GM12878 (cell line): ENCODE measurements around the gene RPSA. TPM values are rescaled to one million over a fixed set of nuclear protein-coding genes. Genes with fewer than 3 reads are reported as not detected.
A peak's percentile ranks its signal among the peaks of the same experiment; 100 is the strongest.

ENCODE experiments used
- EP300 ChIP-seq, 2 experiments: fragments of 150-350 bp in 1 of 2; IDR thresholded peaks; 2 replicates each; pipeline ENCODE4 v1.6.1; 2011 to 2012; ENCODE audit warnings: low read depth in 2 of 2, low read length in 2 of 2, borderline replicate concordance in 1 of 2, improper control_type of control experiment in 1 of 2, inconsistent platforms in 1 of 2; ENCODE audit not compliant: control insufficient read depth in 1 of 2
- FOS ChIP-seq: IDR thresholded peaks from 3 replicates; pipeline ENCODE4 v1.6.1; 2011; ENCODE audit warnings: borderline replicate concordance; ENCODE audit not compliant: insufficient read length; ENCODE audit errors: extremely low read depth
- KDM1A ChIP-seq: fragments of 200-600 bp; sonication (generic); IDR thresholded peaks from 2 replicates; pipeline ENCODE4 v1.6.1; 2016; ENCODE audit warnings: borderline replicate concordance
- MEF2A ChIP-seq: IDR thresholded peaks from 2 replicates; pipeline ENCODE4 v1.6.1; 2011; ENCODE audit warnings: low read depth, mild to moderate bottlenecking, low read length, moderate library complexity; ENCODE audit not compliant: insufficient read depth
- MYC ChIP-seq: IDR thresholded peaks from 2 replicates; pipeline ENCODE4 v1.6.1; 2011; ENCODE audit warnings: mild to moderate bottlenecking, low read length, moderate library complexity, inconsistent platforms; ENCODE audit not compliant: insufficient read depth, insufficient replicate concordance, insufficient read length, severe bottlenecking
- POLR2AphosphoS5 ChIP-seq: IDR thresholded peaks from 2 replicates; pipeline ENCODE4 v1.6.1; 2011; ENCODE audit warnings: mild to moderate bottlenecking, low read length, inconsistent platforms
- POU2F2 ChIP-seq: IDR thresholded peaks from 3 replicates; pipeline ENCODE4 v1.6.1; 2011; ENCODE audit warnings: low read depth, mild to moderate bottlenecking, low read length, borderline replicate concordance
- RELA ChIP-seq: fragments of 450-650 bp; IDR thresholded peaks from 2 replicates; pipeline ENCODE4 v1.8.0; 2014; ENCODE audit warnings: borderline replicate concordance; ENCODE audit not compliant: partially characterized antibody
- RUNX3 ChIP-seq: IDR thresholded peaks from 2 replicates; pipeline ENCODE4 v1.6.1; 2012; ENCODE audit warnings: low read length, inconsistent platforms
- SIN3A ChIP-seq: IDR thresholded peaks from 2 replicates; pipeline ENCODE4 v1.6.1; 2012; ENCODE audit warnings: low read depth, low read length, improper control_type of control experiment
- SMAD1 ChIP-seq: fragments of 450-650 bp; IDR thresholded peaks from 2 replicates; pipeline ENCODE4 v1.6.1; 2018; ENCODE audit warnings: mild to moderate bottlenecking, low read depth; ENCODE audit not compliant: partially characterized antibody
- ZBED1 ChIP-seq: IDR thresholded peaks from 2 replicates; pipeline ENCODE4 v1.6.1; 2016; ENCODE audit warnings: borderline replicate concordance
- ZNF274 ChIP-seq: IDR thresholded peaks from one replicate; pipeline ENCODE4 v1.8.0; 2011; ENCODE audit not compliant: insufficient read length, insufficient read depth
- polyA plus RNA-seq, 11 experiments: library from polyadenylated mRNA; depleted of rRNA in 4 of 11; unstranded in 6 of 11; stranded (reverse) in 5 of 11; fragments of >200 nt; fragmentation: Nextera tagmentation in 4 of 11; fragmentation: Illumina TruSeq in 1 of 11; extraction: Ambion mirVana in 4 of 11; extraction: Trizol in 1 of 11; gene quantifications; 1 replicate in 1 of 11; 2 replicates in 10 of 11; pipeline versions ENCODE4 v1.2.1 to v1.2.3, GENCODE V29; 2011 to 2016; ENCODE audit warnings: inconsistent platforms in 2 of 11, missing spikeins in 2 of 11, low read depth in 1 of 11
- total RNA-seq, 4 experiments: library from RNA; depleted of rRNA in 3 of 4; stranded (reverse); fragments of >200 nt in 3 of 4; fragmentation: Illumina TruSeq in 1 of 4; extraction: Trizol in 1 of 4; gene quantifications; 2 replicates each; pipeline versions ENCODE4 v1.2.1 to v1.2.3, GENCODE V29; 2013 to 2021
- TF ChIP-seq, protein P1 (sequence below): fragments of 450-650 bp; IDR thresholded peaks from 2 replicates; pipeline ENCODE4 v1.6.1; 2017; ENCODE audit warnings: borderline replicate concordance
- TF ChIP-seq, protein P2 (sequence below): fragments of 450-650 bp; IDR thresholded peaks from 2 replicates; pipeline ENCODE4 v1.6.1; 2017; ENCODE audit warnings: mild to moderate bottlenecking, low read depth, inconsistent platforms; ENCODE audit not compliant: poor library complexity, severe bottlenecking
- TF ChIP-seq, protein P3 (sequence below): fragments of 150-350 bp; IDR thresholded peaks from 2 replicates; pipeline ENCODE4 v1.6.1; 2016; ENCODE audit warnings: low read depth, low read length
- TF ChIP-seq, protein P4 (sequence below): fragments of 450-650 bp; IDR thresholded peaks from 2 replicates; pipeline ENCODE4 v1.6.1; 2017; ENCODE audit warnings: mild to moderate bottlenecking, moderate library complexity

The RPSA gene
- total and polyA plus RNA-seq, 10 of the 15 experiments (the other 5 are each of a cell fraction or from before 2014, with no cell fraction given): 1,012 to 5,036 (median 3,460) TPM

- TF ChIP-seq, protein P1, sequence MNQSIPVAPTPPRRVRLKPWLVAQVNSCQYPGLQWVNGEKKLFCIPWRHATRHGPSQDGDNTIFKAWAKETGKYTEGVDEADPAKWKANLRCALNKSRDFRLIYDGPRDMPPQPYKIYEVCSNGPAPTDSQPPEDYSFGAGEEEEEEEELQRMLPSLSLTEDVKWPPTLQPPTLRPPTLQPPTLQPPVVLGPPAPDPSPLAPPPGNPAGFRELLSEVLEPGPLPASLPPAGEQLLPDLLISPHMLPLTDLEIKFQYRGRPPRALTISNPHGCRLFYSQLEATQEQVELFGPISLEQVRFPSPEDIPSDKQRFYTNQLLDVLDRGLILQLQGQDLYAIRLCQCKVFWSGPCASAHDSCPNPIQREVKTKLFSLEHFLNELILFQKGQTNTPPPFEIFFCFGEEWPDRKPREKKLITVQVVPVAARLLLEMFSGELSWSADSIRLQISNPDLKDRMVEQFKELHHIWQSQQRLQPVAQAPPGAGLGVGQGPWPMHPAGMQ: no peak
- TF ChIP-seq POU2F2 (peak; percentile 72; the same call in 1 of the 3 replicates), ZNF274 (no peak), SMAD1 (no peak), KDM1A (no peak), SIN3A (peak; percentile 89; the same call in 1 of the 2 replicates), RELA (no peak), MEF2A (no peak), ZBED1 (no peak), MYC (peak; percentile 90), POLR2AphosphoS5 (peak; percentile 94), EP300 (IDR thresholded peaks at IDR 0.05; ENCODE audit: borderline replicate concordance in 1 of 2, control insufficient read depth in 1 of 2, low read depth in 2 of 2, low read length in 2 of 2) (no peak), RUNX3 (no peak), FOS (peak; percentile 78)
- TF ChIP-seq, protein P2, sequence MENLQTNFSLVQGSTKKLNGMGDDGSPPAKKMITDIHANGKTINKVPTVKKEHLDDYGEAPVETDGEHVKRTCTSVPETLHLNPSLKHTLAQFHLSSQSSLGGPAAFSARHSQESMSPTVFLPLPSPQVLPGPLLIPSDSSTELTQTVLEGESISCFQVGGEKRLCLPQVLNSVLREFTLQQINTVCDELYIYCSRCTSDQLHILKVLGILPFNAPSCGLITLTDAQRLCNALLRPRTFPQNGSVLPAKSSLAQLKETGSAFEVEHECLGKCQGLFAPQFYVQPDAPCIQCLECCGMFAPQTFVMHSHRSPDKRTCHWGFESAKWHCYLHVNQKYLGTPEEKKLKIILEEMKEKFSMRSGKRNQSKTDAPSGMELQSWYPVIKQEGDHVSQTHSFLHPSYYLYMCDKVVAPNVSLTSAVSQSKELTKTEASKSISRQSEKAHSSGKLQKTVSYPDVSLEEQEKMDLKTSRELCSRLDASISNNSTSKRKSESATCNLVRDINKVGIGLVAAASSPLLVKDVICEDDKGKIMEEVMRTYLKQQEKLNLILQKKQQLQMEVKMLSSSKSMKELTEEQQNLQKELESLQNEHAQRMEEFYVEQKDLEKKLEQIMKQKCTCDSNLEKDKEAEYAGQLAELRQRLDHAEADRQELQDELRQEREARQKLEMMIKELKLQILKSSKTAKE: no peak
- TF ChIP-seq, protein P3, sequence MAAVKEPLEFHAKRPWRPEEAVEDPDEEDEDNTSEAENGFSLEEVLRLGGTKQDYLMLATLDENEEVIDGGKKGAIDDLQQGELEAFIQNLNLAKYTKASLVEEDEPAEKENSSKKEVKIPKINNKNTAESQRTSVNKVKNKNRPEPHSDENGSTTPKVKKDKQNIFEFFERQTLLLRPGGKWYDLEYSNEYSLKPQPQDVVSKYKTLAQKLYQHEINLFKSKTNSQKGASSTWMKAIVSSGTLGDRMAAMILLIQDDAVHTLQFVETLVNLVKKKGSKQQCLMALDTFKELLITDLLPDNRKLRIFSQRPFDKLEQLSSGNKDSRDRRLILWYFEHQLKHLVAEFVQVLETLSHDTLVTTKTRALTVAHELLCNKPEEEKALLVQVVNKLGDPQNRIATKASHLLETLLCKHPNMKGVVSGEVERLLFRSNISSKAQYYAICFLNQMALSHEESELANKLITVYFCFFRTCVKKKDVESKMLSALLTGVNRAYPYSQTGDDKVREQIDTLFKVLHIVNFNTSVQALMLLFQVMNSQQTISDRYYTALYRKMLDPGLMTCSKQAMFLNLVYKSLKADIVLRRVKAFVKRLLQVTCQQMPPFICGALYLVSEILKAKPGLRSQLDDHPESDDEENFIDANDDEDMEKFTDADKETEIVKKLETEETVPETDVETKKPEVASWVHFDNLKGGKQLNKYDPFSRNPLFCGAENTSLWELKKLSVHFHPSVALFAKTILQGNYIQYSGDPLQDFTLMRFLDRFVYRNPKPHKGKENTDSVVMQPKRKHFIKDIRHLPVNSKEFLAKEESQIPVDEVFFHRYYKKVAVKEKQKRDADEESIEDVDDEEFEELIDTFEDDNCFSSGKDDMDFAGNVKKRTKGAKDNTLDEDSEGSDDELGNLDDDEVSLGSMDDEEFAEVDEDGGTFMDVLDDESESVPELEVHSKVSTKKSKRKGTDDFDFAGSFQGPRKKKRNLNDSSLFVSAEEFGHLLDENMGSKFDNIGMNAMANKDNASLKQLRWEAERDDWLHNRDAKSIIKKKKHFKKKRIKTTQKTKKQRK: no peak
- TF ChIP-seq, protein P4, sequence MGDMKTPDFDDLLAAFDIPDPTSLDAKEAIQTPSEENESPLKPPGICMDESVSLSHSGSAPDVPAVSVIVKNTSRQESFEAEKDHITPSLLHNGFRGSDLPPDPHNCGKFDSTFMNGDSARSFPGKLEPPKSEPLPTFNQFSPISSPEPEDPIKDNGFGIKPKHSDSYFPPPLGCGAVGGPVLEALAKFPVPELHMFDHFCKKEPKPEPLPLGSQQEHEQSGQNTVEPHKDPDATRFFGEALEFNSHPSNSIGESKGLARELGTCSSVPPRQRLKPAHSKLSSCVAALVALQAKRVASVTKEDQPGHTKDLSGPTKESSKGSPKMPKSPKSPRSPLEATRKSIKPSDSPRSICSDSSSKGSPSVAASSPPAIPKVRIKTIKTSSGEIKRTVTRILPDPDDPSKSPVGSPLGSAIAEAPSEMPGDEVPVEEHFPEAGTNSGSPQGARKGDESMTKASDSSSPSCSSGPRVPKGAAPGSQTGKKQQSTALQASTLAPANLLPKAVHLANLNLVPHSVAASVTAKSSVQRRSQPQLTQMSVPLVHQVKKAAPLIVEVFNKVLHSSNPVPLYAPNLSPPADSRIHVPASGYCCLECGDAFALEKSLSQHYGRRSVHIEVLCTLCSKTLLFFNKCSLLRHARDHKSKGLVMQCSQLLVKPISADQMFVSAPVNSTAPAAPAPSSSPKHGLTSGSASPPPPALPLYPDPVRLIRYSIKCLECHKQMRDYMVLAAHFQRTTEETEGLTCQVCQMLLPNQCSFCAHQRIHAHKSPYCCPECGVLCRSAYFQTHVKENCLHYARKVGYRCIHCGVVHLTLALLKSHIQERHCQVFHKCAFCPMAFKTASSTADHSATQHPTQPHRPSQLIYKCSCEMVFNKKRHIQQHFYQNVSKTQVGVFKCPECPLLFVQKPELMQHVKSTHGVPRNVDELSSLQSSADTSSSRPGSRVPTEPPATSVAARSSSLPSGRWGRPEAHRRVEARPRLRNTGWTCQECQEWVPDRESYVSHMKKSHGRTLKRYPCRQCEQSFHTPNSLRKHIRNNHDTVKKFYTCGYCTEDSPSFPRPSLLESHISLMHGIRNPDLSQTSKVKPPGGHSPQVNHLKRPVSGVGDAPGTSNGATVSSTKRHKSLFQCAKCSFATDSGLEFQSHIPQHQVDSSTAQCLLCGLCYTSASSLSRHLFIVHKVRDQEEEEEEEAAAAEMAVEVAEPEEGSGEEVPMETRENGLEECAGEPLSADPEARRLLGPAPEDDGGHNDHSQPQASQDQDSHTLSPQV: no peak
Measured at GRCh38 chr3:39383881-39384664, 22.4 kb upstream of the RPSA start (continued).
